Measurements from ENCODE around the gene HLCS.

The HLCS gene

DNA sequence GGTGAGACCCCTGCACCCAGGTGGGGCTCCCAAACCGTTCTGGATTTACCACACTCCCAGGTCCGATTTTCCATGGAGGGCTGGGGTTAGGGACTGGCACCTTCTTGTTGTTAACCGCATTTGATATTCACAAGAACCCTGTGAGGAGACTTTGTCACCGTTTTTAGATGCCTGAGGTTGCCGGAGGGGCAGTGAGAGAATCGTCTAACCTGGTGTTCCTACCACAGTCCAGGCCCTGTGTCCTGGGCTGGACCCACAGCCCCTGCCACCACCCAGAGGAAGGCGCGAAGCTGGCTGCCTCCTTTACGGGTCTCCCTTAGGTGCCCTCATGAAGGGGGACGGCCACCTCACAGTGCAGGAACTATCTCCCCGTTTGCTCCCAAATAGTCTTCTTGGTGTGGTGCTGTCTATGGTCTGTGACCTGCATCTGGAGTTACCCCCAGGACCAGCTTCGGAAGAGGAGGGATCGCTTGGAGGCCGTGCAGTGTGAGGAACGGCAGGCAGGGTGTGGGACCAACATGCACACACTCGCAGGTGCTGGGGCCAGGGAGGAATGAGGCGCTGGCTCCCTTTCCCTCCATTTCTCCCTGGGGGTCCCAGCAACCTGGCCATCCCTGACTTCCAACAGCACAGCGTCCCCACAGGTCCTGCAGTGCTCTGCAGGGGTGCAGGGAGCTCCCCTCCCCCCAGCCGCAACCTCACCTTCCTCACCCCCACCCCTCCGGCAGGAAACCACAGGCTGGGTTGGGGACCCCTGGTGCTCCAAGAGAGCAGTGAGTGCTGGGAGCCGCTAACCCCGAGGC, 260.6 kb downstream of the HLCS start:
- TF ChIP-seq, protein P1, sequence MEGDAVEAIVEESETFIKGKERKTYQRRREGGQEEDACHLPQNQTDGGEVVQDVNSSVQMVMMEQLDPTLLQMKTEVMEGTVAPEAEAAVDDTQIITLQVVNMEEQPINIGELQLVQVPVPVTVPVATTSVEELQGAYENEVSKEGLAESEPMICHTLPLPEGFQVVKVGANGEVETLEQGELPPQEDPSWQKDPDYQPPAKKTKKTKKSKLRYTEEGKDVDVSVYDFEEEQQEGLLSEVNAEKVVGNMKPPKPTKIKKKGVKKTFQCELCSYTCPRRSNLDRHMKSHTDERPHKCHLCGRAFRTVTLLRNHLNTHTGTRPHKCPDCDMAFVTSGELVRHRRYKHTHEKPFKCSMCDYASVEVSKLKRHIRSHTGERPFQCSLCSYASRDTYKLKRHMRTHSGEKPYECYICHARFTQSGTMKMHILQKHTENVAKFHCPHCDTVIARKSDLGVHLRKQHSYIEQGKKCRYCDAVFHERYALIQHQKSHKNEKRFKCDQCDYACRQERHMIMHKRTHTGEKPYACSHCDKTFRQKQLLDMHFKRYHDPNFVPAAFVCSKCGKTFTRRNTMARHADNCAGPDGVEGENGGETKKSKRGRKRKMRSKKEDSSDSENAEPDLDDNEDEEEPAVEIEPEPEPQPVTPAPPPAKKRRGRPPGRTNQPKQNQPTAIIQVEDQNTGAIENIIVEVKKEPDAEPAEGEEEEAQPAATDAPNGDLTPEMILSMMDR (IDR thresholded peaks at IDR 0.05): no peak

GRCh38 chr21:36704958-36705678, 261.4 kb downstream of the HLCS start:
- TF ChIP-seq, protein P1 (IDR thresholded peaks at IDR 0.05): no peak

DNA sequence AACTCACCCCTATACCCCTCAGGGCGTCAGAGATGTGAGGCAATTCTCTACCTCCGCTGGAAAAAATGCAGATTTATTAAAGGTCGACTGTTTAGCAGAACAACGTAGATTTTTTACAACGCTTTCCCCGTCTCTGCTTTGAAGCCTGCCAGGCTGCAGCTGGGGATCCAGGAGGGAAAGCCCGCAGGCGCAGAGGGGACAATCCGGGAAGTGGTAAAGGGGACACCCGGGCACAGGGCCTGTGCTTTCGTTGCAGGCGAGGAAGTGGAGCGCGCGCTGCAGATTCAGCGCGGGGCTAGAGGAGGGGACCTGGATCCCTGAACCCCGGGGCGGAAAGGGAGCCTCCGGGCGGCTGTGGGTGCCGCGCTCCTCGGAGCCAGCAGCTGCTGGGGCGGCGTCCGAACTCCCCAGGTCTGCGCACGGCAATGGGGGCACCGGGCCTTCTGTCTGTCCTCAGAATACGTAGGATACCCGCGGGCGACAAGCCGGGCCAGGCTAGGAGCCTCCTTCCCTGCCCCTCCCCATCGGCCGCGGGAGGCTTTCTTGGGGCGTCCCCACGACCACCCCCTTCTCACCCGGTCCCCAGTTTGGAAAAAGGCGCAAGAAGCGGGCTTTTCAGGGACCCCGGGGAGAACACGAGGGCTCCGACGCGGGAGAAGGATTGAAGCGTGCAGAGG, 262.1 kb downstream of the HLCS start:
- TF ChIP-seq, protein P1 (IDR thresholded peaks at IDR 0.05): no peak

DNA sequence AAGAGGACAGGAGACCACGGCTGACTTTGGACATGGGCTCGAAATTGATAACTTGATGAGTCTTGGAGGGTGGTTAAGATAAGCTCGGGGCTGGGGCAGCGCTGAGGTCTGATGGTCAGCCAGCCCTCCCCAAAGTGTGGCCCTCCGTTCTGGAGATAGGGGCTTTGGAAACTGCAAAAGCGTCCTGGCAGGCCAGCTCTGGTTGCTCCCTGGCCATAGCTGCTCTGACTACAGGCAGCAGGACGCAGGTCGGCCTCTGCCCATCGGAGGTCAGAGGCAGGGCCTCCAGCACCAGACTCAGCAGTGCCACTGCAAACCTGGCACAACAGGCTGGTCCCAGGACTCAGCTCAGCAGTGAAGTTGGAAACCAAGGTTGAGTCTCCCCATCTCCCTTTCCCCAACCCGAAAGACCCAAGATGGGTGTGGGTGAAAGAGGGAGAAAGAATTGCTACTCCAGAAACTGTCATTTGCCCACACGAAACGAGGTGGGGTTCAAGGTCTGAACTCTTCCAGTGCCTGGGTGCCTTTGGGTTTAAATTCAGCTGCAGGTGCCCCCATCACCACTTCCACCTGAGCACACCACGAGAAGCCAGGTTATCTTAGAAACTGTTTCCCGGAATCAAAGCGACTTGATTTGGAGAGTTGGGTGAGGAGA, 262.7 kb downstream of the HLCS start:
- TF ChIP-seq, protein P1 (IDR thresholded peaks at IDR 0.05): no peak

DNA sequence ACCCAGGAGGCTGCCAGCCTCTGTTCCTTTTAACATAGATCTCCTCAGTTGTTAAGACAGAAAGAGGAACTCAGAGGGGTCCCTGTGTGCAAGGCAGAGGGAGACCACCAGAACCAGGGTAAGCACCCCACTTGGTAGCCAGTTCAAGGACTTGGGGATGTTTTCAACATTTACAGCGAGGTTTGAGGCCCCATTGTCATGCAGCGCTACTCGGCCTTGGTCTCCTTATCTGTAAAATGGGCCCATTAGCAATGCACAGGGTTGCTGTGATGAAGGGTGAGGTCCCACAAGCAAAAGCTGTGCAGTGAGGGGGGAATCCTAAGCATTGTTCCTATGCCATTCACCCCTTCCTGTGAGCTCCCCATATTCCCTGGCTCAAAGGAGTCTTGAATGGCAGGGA, 263.3 kb downstream of the HLCS start:
- TF ChIP-seq, protein P1 (IDR thresholded peaks at IDR 0.05): no peak

DNA sequence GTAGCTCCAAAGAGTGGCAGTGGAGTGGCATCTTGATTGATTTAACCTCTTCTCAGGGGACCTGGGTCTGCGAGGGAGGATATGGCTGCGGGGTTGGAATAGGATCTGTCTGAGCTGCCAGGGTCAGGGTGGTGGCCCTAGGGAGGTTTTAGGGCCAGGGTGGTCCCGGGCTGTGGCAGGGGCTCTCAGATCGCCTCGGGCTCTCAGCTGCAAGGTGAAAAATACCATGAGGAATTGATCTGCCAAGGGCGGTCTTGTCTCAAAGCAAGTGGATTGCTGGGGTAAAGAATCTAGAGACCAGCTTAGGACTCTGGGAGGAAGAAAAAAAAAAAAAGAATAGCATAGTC, 263.9 kb downstream of the HLCS start:
- TF ChIP-seq, protein P1 (IDR thresholded peaks at IDR 0.05): no peak
